ENCODE results near the gene TAGLN2. TPM values are rescaled to one million over a fixed set of nuclear protein-coding genes. Genes with fewer than 3 reads are reported as not detected.

The TAGLN2 gene
- total and polyA plus RNA-seq, 9 of the 15 experiments (the other 6 are each of a cell fraction or from before 2014, with no cell fraction given) = 192 to 683 (median 455) TPM

DNA sequence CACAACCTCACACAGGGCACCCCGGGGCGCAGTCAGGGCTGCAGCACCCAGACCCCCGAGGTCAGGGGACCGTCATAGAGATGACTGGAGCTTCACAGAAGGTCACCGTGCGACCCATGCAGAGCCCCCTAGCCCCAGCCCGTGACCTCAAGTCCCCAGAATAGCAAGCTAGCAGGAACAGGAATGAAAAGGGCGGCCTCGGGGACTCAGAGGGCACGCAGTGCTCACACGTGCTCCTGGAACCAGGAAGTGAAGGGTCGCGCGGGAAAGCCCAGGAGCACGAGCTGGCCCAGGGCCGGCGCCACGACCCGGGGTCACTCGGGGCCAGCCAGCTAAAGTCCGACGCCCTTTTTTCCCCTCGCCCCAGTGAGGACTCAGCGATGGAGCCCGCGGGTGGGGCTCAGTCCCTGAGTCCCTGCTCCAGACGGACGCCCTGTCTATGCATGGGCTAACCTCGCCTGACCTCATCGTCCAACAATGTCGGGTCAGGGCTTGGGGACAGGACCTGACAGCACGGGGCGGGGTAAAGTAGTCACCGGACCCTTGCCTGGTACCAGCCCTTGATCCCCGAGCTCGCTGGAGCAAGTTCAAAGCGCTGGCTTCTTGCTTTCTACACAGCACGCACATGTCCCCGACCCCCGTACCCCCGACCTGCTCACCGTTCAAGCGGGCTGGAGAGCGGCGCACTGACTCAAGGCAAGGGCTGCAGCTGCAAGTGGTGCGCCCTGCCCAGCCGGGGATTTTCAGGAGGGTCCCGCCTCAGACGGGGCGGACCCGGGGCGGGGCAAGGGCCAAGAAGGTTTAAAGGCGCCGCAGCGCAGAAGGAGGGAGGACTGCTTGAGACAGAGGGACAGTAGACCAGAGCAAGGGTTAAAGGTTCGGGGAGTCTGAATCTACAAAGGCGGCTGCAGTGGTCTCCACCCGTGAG, at the start of gene TAGLN2 (continued):
- TF ChIP-seq KAT7 (CRISPR knock-in tag; IDR thresholded peaks at IDR 0.05; ENCODE audit: borderline replicate concordance) (peak; percentile 87), ZNF583 (CRISPR knock-in tag; IDR thresholded peaks at IDR 0.05) (no peak), SMARCE1 (IDR thresholded peaks at IDR 0.05) (0 out of 2 replicates have a peak, but pooled peaks have one; percentile 40), ZNF76 (CRISPR knock-in tag; IDR thresholded peaks at IDR 0.05; ENCODE audit: borderline replicate concordance) (no peak), RAD51 (IDR thresholded peaks at IDR 0.05; ENCODE audit: borderline replicate concordance, low read depth) (no peak), YBX1 (IDR thresholded peaks at IDR 0.05) (no peak), HNRNPL (IDR thresholded peaks at IDR 0.05; ENCODE audit: low read depth, low read length) (no peak), TAF9B (IDR thresholded peaks at IDR 0.05; ENCODE audit: partially characterized antibody) (peak; percentile 90), SAP30 (IDR thresholded peaks at IDR 0.05; ENCODE audit: borderline replicate concordance, insufficient read depth, low read depth, low read length, poor library complexity, severe bottlenecking) (peak; percentile 51), RNF2 (IDR thresholded peaks at IDR 0.05) (peak; percentile 56; the same call in 1 of the 2 replicates), HNRNPLL (IDR thresholded peaks at IDR 0.05; ENCODE audit: low read depth, low read length, poor library complexity, severe bottlenecking) (no peak), TARDBP (IDR thresholded peaks at IDR 0.05) (peak; percentile 54; the same call in 1 of the 2 replicates), TGIF2 (CRISPR knock-in tag; IDR thresholded peaks at IDR 0.05) (0 out of 2 replicates have a peak, but pooled peaks have one; percentile 13), SIX5 (IDR thresholded peaks at IDR 0.05; ENCODE audit: borderline replicate concordance in 1 of 2, insufficient read depth in 1 of 2, low read depth in 1 of 2, low read length in 2 of 2) (no peak), NFIC (IDR thresholded peaks at IDR 0.05) (peak; percentile 47; the same call in 1 of the 2 replicates), MXI1 (IDR thresholded peaks at IDR 0.05; ENCODE audit: low read depth, low read length) (no peak), CBFB (CRISPR knock-in tag; IDR thresholded peaks at IDR 0.05) (0 out of 2 replicates have a peak, but pooled peaks have one; percentile 14), KLF16 (IDR thresholded peaks at IDR 0.05) (no peak; the same call in 1 of the 2 replicates), ZNF174 (CRISPR knock-in tag; IDR thresholded peaks at IDR 0.05) (no peak), TBP (optimal IDR thresholded peaks at IDR 0.05; ENCODE audit: low read depth, low read length) (peak; percentile 94), NUFIP1 (IDR thresholded peaks at IDR 0.05; ENCODE audit: partially characterized antibody) (peak; percentile 34), FOXP1 (CRISPR knock-in tag; IDR thresholded peaks at IDR 0.05) (peak; percentile 81; the same call in 1 of the 2 replicates)
- TF ChIP-seq, protein P1, sequence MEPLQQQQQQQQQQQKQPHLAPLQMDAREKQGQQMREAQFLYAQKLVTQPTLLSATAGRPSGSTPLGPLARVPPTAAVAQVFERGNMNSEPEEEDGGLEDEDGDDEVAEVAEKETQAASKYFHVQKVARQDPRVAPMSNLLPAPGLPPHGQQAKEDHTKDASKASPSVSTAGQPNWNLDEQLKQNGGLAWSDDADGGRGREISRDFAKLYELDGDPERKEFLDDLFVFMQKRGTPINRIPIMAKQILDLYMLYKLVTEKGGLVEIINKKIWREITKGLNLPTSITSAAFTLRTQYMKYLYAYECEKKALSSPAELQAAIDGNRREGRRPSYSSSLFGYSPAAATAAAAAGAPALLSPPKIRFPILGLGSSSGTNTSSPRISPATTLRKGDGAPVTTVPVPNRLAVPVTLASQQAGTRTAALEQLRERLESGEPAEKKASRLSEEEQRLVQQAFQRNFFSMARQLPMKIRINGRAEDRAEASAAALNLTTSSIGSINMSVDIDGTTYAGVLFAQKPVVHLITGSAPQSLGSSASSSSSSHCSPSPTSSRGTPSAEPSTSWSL (CRISPR knock-in tag; IDR thresholded peaks at IDR 0.05; ENCODE audit: borderline replicate concordance) = no peak
- TF ChIP-seq, protein P2, sequence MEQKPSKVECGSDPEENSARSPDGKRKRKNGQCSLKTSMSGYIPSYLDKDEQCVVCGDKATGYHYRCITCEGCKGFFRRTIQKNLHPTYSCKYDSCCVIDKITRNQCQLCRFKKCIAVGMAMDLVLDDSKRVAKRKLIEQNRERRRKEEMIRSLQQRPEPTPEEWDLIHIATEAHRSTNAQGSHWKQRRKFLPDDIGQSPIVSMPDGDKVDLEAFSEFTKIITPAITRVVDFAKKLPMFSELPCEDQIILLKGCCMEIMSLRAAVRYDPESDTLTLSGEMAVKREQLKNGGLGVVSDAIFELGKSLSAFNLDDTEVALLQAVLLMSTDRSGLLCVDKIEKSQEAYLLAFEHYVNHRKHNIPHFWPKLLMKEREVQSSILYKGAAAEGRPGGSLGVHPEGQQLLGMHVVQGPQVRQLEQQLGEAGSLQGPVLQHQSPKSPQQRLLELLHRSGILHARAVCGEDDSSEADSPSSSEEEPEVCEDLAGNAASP (IDR thresholded peaks at IDR 0.05) = peak; percentile 92
- TF ChIP-seq, protein P3, sequence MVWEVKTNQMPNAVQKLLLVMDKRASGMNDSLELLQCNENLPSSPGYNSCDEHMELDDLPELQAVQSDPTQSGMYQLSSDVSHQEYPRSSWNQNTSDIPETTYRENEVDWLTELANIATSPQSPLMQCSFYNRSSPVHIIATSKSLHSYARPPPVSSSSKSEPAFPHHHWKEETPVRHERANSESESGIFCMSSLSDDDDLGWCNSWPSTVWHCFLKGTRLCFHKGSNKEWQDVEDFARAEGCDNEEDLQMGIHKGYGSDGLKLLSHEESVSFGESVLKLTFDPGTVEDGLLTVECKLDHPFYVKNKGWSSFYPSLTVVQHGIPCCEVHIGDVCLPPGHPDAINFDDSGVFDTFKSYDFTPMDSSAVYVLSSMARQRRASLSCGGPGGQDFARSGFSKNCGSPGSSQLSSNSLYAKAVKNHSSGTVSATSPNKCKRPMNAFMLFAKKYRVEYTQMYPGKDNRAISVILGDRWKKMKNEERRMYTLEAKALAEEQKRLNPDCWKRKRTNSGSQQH (CRISPR knock-in tag; IDR thresholded peaks at IDR 0.05) = 0 out of 2 replicates have a peak, but pooled peaks have one; percentile 26
